Stimulated activated CD8-positive, alpha-beta memory T cell treated with anti-CD3 and anti-CD28 coated beads, Interleukin-7, amount 100 ng/mL, for 48 hours (primary cell): ENCODE data around the gene ZPLD1.

Experiments
- DNase-seq, 2 donors: peaks; one replicate each; pipeline ENCODE4 v3.0.0-alpha.2; 2020; ENCODE audit warnings: low read depth in 1 of 2; ENCODE audit errors: extremely low read depth in 1 of 2

Gene ZPLD1

DNA sequence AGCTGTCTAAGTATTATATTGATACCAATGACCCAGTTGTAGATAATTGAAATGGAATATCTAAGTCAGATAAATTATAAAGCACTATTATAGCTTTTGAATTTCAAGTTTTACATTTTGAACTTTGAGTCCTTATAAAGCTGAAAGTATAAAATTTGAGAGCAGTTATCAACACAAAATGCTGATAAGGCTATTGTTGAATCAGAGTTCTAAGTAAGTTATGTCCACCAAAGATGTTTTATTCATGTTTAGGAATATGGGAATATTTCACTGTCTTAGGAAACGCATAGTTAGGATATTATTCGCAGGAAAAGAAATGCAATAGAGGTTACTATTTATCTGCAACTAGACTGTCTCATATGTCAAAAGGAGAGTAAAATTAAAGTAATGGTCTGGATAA, 29.4 kb downstream of the ZPLD1 start:
- no peak for DNase-seq

DNA sequence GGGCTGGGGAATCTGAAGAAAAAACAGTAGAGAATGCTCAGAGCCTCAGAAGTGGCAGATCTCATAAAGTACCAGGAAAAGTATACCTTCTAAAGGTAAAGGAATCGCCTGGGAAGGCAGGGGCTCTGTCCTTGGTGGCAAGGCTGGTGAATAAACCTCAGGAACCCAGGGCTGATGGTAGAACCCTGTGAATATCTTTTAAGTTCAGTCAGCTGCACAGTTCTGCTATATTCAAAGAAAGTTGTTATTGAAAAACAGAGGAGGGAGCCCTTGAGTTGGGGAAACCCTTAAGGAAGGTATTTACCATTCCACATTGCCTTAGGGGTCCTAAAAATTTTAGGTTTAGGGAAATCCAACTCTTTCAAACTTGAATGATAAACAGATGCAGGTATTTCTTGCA, 31.2 kb downstream of the ZPLD1 start:
- no peak for DNase-seq

DNA sequence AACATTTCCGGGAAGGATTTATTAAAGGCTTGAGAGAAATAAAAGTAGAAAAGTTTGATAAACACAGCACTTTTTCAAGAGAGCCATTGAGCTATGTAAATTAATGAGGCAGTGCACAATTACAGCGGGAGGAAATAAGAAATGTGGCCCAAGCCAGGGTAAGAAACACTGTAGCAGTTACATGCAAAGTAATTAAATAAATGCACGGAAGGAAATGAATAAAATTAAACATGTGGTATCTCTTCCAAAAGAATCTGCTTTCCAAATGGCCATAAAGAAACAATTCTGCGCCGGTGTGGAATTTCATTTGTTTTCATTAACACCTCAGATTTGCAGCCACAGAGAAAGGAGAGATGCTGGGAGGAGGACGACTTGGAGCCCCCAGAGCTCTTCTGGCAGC, 35.3 kb downstream of the ZPLD1 start:
- no peak for DNase-seq

DNA sequence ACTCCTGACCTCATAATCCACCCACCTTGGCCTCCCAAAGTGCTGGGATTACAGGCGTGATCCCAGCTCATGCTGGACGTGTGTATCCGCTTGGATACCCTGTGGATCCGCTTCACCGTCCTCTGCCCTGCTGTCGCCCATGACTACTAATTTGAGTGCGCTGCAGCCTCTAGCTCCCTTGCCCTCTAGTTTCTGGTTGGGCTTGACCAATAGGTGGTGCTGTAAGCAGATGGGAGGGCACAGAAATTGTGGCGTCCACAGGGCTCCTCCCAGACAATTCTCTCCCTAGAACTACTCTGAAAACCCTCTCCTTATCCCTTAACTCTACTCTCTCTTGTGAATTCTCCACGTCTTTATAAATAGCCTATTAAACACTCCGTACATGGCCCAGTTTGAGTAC, 36.2 kb downstream of the ZPLD1 start:
- no peak for DNase-seq

DNA sequence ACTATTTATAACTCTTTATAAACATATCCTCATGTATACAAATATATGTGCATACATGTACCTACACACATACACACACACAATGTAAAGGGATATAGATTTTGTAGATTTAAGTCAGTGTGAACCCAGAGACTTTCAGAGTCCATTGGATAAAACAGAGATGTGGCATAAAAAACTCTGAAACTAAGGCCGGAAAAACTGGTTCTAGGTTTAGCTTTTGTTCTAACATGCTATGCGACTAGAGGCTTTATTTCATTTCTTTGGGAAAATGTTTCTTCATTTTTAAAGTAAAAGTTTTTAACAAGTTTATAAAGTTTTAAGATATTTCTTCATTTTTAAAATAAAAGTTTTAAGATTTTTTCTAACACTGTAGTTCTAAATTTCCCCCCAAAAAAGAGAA, 36.7 kb downstream of the ZPLD1 start:
- DNase-seq, result no peak

DNA sequence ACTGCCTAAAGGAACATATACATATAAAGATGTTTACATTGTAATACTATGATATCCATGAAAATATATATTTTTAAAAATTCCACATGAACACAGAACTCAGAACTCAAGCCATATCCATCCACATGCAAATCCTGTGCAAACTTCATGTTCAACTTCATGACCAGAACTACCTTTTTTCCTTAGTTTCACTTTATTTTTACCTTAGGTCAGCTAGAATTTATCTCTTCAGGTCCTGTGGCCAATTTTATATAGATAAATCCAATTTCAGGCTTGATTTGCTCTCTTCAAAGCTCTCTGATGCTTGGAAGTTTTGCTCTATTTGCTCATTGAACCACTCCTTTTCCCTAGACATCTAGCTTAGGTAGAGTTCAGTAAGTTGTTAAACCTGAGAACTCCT, 38.8 kb downstream of the ZPLD1 start:
- DNase-seq, result no peak

DNA sequence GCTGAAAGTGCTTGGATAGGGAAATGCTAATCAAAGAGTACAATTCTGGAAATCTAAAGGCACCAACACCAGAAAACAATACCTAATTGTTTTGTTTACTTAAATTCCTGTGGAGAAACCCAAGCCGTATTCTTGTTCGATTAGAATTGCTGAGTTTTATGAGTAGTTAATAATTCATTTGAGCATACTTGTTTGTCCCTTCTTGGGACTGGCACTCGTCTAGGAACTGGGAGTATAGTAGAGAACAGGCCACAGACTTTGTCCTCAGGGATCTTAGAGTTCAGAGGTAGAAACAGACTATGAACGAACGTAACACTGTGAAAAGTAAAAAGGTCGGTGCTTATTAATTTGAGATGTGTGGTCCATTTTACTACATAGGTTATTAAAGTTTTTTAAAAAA, 39.4 kb downstream of the ZPLD1 start:
- no peak for DNase-seq

DNA sequence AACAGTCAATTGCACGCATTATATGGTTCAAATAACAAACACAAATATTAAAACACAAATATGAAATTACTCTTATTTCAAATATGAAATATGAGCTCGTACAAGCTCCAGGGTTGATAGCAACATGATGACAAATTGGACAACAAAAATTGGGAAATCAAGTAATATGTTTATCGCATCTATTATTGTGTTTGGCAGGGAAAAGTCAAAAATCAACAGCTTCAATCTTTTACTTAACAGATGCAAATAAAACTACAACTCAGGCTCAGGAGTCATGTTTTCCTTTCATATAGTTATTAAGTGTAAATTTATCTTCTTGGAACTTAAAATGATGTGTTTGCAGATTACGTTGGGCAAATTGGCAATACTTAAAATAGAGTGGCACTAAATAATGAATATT, 41.4 kb downstream of the ZPLD1 start:
- no peak for DNase-seq

DNA sequence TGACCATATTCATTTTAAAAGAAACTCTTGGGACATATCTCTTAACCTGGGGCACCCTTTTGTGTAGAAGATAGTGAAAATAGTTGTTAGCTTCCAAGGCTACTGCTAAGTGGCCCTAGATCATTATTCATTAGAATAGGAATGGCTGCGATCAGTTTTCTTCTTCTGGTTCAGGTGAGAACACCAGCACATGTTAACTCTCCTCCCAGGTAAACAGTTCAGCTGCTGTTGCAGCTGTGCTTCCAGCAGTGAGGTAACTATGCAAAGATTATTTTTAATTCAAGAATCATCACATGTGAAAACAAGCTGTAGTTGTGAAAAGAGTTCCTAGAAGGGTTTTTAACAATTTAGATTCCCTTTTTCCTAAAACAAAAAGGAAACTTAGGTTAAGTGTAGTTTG, 43.3 kb downstream of the ZPLD1 start:
- no peak for DNase-seq

DNA sequence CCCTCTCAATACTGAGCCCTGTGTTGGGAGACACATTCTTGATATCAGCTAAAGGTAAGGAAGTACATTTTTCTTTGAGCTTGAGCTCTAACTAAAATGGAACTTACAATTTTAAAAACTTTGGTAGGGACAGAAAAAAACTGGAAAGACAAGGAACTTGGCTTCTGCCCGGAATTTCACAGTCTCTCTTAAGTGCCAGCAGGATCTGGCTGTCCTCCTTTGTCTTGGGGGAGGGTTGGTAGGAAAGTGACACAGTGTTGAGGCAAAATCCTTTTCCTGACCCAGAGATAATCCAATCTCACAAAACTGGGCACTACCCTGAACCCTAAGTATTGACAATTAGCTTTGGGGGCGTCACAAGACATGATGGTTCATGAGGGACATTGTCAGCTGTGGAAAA, 45.3 kb downstream of the ZPLD1 start:
- DNase-seq, result no peak

DNA sequence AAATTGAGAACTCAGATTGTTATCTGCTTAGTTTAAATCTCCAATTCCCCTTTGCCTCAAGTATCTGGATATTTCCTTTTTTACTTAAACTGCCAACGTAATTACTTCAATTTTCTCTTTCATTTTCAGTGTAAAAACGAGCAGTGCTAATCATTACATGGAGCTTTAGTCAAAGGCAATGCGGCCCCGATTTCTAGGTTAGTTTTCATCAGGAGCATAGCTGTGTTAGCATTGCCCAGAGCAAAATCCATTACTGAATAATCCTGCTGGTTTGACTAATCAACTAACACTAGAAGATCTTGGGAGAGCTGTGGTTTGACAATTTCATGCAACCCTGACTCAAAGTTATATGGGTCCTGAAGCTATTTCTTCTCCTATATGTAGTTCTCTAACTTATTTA, 46.2 kb downstream of the ZPLD1 start:
- no peak for DNase-seq

DNA sequence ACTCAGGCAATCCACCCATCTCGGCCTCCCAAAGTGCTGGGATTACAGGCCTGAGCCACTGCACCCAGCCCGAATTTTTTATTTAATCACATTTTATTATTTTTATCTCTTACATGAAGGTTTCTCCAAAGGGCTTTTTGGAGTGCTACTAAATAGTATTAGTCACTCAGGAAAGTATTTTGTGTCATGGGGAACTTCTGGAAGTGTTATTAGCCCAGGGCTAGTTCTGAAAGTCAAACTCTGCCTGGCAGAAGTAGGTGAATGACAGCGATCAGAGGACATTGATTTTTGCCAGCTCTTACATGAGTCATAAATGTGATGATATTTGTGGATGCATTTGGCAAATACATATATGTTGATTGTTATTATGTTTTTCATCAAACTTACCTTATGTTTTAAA, 48.7 kb downstream of the ZPLD1 start:
- no peak for DNase-seq

DNA sequence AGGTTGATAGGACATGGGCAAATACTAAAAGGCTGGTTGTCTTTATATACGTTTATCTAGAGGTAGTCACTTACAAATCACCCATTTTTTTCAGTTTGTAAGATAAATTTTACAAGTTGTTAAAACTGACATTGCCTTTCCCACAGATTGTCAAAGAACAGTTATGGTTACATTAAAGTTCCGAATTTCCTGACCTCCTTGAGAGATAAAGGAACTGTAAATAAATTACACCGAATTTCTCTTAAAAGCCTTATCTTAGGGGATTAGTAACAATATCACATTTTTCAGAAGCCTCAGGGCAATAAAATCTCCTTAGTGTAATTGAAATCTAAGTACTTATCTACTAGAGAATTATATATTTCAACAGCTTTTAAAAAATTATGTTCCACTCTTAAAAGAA, 49.5 kb downstream of the ZPLD1 start:
- no peak for DNase-seq

DNA sequence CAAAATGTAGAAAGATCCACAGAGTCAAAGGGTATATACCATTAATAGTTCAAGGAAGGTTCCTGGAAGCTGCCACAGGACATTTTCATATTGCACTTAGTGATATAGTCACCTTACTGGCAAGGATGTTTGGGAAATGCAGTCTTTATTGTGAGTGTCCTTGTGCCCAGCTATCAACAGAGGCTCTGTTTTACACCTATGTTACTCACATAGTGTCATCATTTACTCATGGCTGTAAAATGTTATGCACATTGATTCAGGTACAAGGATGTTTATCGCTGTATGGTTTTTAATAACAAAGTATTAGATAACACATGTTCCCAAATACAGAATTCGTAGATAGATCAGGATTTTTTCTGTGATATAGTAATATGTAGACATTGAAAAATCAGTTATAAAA, 50.9 kb downstream of the ZPLD1 start:
- no peak for DNase-seq

DNA sequence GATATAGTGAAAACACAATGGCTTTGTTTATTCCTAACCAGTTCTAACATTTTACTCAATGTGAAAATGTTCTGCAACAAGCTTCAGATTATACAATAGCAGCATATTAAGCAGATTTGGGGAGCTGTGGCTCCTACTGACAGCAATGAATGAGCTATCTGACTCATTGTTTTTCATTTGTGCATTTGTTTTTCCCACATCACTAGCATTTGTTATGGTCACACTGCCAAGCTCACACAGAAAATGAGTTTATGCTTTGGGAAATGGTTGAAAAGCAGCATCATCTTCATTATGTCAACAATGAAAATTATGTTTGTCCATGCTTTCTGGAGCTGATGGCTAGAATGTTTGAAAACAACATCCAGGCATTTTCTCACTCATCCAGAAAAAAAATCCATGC, 53.5 kb downstream of the ZPLD1 start:
- no peak for DNase-seq

DNA sequence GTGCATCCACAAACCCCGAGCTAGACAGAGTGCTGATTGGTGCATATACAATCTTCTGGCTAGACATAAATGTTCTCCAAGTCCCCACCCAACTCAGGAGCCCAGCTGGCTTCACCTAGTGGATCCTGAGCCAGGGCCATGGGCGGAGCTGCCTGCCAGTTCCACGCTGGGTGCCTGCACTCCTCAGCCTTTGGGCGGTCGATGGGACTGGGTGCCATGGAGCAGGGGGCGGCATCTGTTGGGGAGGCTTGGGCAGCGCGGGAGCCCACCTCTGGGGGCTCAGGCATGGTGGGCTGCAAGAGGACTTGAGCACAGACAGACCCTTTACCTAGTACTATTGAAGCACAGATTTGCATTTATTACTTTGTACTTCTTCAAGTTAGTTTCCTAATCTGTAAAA, 57.5 kb downstream of the ZPLD1 start:
- DNase-seq, result no peak

DNA sequence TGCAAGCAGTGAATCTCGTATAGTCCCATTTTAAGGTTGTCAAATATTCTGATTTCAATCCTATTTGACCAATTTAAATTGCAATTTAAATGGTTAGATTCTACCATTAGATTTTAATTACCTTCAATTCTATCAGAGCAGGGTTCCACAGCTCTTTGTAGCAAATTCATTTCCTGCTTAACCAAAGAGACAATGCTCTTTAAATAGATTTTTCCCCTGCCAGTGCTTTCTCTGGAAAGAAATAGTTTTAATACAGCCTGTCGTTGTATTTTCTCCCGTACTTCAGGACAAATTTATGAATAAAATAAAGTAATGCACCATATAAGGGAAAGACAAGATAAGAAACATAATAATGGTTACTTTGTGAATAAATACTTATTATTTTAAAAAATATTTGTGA, 62.8 kb downstream of the ZPLD1 start:
- no peak for DNase-seq

DNA sequence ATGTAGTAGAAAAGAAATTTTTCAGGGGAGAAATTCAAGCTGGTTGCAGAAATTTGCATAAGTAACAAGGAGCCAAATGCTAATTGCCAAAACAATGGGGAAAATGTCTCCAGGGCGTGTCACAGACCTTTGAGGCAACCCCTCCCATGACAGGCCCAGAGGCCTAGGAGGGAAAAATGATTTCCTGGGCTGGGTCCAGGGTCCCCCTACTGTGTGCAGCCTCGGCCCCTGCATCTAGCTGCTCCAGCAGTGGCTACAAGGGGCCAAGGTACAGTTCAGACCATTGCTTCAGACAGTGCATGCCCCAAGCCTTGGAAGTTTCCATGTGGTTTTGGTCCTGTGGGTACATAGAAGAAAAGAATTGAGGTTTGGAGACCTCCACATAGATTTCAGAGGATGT, 70.7 kb downstream of the ZPLD1 start:
- DNase-seq, result no peak

DNA sequence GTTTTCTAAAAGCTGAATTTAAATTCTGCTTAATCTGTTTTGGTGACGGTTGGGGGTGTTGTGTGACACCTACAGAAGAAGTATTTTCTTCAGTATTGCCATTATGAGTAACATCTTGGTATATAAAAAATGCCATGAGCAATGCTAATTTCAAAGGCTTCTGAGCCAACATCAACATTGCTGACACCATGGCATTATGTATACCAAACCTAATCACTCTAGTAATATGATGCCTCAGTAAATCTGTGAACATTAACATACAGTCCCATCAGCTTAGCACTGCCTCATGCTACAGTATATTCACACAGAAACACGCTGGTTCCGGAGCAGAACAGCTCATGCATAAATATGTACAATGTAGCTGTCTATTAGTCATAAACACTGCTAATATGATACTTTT, 75.8 kb downstream of the ZPLD1 start:
- no peak for DNase-seq

DNA sequence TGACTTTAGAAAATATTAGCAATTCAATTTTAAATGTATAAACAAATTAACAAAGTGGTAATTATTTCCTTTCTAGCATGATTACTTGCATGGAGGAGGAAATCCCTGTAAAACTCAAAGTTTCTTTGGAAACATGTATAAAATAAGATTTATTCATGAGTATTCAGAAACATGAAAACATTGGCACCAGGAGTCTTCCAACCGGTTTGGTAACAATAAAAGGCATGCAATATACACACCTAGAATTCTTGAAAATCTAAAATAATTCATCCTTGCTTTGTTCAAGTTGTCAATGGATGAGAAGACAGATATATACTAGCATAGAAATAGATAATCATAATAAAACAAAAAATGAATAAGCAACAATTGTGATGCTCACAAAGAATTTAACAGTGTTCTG, 76.4 kb downstream of the ZPLD1 start:
- DNase-seq, result no peak

DNA sequence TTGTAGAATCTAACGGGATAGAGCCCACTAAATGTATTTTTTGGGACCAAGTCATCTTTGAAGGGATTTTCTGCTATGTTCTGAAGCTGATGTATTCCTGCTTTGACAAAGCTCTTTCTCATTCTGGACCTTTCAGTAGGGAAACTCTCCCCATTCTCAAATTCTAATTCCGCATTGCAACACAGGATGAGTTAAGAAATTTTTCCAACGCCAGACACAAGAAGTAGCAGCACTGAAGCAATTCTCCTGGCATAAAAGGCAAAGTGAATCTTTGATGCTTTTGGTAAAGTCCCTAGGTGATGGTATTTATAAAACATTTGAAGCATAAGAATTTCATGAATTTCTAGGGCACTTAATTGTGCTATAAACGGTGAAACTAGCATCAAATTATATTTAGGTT, 76.8 kb downstream of the ZPLD1 start:
- no peak for DNase-seq

DNA sequence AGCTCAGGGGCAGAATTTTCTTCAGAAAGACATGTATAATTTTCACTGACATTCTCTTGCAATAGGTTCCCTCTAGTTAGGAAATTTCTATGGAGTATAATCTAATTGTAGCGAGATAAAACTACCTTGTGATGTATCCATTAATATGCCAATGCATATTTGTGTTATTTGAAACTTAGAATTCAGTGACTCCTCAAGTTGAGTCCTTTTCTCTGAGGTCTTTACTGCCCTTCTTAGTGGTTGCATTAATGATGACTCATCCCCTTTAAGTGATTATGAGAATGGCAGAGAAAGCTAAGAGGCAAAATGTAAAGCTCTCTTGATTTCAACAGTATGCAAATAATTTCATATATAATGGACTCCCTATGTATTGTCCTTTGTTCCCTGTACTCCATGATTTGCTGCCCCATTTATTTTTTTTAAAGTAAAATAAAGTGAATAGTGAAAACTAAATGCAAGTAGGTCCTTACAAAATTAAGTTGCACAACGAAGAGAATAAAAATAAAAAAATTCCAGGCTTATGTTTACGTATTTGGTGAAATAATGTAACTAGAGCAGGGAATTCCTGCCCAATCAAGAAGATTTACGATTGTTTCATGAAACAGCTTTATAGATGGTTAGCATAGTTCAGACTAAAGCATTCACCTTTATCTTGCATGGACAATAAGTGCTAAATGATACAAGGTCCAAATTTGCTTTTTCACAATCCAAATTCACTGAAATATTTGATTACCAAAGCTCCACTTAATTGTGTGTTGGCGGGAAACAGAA, 78.1 kb downstream of the ZPLD1 start:
- DNase-seq, result no peak

DNA sequence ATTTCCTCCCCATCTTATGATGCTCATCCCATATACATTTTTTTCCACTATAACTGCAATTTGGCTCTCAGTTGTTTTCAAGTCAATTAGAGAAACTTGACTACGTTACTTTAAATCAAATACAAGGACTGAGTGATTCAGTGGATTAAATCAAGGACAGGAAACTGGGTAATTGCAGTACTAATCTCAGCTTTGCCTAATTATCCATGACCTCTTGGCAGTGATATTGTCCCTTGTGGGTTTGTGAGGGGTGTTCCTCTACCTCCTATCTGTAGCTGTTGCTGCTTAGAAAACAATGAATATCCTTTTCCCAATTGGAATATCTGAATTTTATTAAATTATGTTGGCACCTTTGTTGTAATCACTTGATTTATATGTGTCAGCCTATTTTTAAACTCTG, 79.4 kb downstream of the ZPLD1 start:
- DNase-seq, result no peak
